Gastrocnemius medialis (tissue), 4 donors: Measurements from ENCODE around the gene RBM33.

Source experiments
- CTCF ChIP-seq, 5 experiments: fragments of 450-650 bp in 3 of 5; fragments of 200-600 bp in 2 of 5; sonication (generic) in 2 of 5; IDR thresholded peaks in 4 of 5; conservative IDR thresholded peaks in 1 of 5; 1 replicate in 4 of 5; 2 replicates in 1 of 5; pipeline ENCODE4 v1.5.1; 2016 to 2019; ENCODE audit warnings: antibody characterized with exemption in 5 of 5, mild to moderate bottlenecking in 3 of 5, moderate library complexity in 3 of 5
- POLR2A ChIP-seq, 2 donors: fragments of 450-650 bp; IDR thresholded peaks; one replicate each; pipeline ENCODE4 v1.6.1; 2017; ENCODE audit warnings: antibody characterized with exemption in 2 of 2, mild to moderate bottlenecking in 2 of 2, moderate library complexity in 2 of 2

GRCh38 chr7:155749578-155749977 lies 105.1 kb downstream of the RBM33 start:
- no peak for TF ChIP-seq CTCF (IDR thresholded peaks at IDR 0.05 in 4 of 5, conservative IDR thresholded peaks at IDR 0.05 in 1 of 5)
- no peak for TF ChIP-seq POLR2A (IDR thresholded peaks at IDR 0.05)
